ENCODE results near the gene TMEM198.

DNA sequence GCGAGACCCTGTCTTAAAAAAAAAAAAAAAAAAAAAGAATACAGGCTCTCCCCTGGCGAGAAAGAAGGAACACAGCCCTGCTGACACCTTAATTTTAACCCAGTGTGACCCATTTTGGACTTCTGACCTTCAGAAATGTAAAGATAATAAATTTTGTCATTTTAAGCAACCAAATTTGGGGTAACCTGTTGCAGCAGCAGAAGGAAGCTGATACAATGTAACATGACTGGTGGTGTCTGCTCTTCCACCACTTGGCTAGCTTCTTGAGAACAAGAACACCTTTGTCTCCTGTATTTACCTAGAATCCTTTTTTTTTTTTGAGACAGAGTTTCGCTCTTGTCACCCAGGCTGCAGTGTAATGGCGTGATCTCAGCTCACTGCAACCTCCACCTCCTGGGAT, 47.3 kb downstream of the TMEM198 start:
- TF ChIP-seq EZH2 (IDR thresholded peaks at IDR 0.05; ENCODE audit: insufficient read depth, poor library complexity, severe bottlenecking) = no peak
- no peak for TF ChIP-seq EZH2phosphoT487 (IDR thresholded peaks at IDR 0.05; ENCODE audit: insufficient read depth, low read depth)

All from GM23248 (cell line).